NCI-H2107 (cell line): ENCODE data around the gene KIRREL1.

Experiments
- DNase-seq: peaks from one replicate; lab custom pipeline; 2025; lab: John Stamatoyannopoulos, UW

KIRREL1 gene

DNA sequence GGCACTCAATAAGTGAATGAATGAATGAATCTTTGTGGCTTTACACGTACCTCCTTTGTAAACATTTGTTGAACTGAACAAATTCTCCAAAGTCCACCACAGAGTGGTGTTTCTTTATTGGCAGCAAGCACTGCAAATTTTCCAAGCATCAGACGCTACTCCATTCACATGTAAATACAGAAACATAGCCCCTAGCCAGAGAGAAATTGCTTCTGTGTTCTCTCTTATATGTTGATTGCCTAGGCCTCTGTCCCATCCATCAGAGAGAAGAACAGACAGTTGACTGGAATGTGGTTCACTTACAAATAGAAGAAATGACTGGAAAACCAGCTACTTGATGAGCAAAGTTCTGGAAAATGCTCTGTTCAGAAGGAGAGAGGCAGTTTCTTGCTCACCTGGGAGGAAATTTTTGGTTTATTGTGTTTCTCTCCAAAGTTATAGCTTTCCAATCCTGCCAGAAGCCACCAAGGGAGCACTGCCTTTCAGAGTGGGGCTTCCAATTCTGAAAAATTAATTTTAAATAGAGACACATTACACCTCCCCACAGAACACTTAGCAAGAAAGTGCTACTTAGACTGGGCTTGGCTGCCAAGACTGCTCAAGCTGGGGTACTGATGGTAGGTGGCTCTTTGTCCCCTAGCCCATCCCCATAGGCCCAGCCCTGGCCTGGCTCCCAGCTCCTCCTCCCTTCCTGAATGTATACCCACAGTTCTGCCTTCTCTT, 18.1 kb upstream of the KIRREL1 start:
- DNase-seq, result no peak

DNA sequence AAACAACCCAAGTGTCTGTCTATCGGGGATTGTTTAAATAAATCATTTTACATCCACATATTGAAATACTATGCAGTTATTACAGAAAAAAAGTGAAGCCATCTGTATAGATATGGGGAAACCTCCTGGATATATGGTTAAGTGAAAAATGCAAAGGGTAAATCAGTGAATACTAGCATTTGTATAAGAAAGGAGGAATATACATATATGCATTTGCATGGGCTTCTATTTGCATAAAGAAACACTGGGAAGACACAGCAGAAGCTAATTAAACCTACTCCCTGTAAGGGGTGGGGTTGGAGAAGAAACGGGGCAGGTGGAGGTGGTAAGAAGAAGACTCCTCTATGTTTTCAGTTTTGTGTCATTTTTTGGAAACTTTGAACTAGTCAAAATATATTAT, 16.6 kb upstream of the KIRREL1 start:
- DNase-seq, result no peak

DNA sequence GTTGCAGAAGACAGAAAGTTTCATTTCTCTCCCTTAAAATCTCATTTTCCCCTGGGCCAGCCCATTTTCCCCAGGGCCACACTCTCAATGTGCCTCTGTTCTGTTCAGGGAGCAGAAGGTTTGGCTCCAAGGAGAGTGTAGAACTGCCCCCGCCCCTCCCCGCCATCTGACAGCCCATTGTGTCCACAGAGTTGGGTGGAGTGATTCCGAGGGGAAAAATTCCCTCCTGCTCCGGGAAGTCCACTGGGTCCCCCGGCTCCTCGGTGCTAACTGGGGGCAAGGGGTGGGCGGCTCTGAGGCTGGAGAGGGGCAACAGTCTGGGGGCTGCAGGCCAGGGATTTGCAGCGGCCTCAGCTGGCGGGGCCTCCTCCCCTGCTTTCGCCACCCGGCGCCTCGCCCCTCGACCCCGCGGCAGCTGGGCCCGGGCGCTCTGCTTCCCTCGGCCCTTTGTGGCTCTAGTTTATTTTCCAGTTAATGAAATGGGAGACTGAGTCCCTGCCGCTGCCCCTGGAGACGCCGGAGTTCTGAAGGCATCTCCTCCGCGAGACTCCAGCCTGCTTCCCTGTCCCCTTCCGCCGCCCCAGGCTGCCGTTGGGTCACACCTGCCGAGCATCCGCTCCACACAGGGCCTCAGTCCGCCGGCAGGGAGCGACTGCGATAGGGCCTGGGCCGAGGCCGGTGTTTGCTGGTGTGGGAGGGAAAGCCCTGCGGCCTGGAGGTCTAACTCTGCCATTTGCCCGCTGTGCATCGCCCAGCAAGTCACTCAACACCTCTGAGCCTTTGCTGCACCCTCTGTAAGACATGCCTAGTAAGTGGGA, 14.7 kb upstream of the KIRREL1 start:
- no peak for DNase-seq

DNA sequence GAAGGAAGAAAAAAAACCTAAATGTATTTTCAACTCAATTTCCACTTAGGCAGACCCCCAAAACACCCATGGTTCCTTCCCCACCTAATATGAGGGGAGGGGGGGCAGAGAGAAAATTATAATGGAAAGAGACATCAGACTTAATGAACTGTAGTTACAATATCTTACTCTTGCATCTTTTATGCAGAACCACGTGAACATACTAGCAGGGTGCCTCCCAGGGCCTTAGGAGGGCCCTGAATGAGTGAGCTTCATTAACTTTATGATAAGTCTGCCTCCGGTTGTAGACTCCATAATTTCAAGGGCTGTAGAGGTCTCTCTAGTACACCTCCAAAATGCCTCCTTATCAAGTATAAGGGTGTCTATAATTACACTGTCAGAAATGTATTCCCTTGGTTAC, 11.3 kb upstream of the KIRREL1 start:
- DNase-seq, result no peak

DNA sequence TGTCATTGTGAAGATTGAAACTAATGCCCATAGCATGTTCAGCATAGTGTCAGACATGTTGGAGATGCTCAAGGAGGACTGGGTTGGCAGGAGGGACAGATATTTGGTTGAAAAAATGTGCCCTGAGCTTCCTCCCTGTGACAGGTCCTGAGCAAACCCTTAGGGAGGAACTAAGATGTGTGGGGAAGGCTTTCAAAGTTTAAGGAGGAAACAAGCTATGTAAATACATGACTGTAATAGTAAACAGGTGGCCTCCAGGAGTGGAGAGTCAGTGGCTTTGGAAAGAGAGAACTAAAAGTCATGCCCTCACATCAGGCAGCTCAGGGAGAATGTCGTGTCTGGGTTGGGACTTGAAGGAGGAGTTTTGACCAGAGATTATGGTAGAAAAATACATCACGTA, 9.7 kb upstream of the KIRREL1 start:
- no peak for DNase-seq

DNA sequence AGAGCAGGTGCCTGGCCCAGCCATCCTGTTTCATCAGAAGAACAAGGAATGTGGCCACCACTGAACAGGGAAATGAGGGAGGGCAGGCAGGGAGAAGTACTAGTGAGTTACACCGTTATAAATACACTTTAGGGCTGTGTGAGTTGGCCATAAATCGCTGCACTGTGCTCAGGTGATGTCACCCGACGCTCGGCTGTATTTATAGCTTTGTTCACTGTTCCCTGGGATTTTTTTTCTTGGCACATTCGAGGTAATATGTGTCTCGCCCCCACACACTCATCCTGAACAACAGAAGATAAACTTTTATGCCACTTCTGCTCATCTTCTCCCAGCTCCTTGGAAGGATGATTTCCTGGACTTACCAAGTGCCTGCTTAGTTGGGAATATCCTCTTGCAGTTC, 9.0 kb upstream of the KIRREL1 start:
- no peak for DNase-seq

DNA sequence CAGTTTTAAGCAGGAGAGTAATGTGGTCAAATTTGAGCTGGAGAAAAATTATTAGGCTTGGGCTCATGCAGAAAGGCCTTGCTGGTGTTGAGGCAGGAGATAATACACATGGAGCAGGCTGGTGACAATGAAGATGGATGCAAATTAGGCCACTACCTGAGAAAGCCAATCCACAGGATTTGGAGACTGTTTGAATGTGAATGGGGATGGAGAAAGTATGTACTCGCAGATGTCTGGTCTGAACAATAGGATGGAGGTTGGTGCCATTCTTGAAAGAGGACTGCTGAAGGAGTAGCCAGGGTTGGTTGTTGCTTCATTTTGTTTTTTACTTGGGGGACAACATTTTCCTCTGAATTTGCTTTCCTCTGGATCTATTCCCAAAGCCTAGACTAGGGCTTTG, 8.0 kb upstream of the KIRREL1 start:
- no peak for DNase-seq

DNA sequence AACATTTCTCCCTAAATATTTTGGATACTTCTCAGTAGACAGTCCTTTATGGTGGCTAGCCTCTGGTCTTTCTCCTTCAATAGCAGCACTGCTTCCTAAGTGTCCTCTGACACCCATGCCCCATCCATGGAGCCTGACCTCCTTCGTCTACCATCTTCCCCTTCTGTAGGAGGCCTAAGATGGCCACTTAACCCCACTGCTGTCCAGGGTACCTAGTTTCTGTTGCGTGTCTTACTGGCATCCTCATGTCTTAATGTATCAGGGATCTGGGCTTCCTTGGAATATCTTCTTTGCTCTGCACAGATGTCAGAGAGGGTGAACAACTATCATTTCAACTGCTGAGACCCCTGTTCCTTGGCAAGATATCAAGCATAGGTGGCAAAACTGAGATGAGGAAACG, 5.4 kb upstream of the KIRREL1 start:
- no peak for DNase-seq

DNA sequence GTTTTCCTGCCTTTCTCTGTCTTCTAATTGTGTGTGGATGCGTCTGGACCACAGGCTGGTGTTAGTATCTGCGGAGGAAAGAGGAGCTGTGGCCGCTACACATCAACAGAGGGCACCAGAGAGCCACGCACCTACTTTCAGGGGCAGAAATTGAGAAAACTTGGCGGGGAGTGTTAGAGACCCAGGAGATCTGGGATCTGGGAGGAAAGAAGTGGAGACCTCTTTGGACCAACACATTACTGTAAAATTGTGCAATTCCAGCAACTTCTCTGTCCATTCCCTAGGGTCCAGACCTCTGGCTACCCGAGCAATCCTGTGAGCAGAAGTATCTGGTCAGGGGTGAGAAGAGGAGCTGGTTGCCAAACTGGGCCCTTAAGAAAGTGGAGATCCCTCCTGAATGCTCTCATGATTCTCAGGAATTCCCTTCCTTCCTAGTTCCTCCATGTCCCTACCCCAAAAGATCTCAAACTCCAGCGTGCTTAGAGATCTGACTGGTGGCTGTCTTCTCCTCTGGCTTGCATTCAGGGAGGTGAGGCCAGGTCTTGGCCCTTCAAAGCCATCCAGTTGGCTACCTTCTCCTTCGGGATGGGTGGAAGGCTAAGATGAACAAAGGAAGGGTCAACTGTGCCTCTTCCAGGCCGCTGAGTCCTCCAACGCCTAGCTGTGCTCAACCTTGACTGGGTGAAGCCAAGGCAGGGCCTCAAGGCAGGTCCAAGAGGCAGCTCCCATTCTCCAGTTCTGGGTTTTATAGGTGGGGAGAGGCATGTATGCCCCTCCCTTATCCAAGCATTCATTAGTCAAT, 1.2 kb upstream of the KIRREL1 start:
- peak; percentile 19 for DNase-seq

DNA sequence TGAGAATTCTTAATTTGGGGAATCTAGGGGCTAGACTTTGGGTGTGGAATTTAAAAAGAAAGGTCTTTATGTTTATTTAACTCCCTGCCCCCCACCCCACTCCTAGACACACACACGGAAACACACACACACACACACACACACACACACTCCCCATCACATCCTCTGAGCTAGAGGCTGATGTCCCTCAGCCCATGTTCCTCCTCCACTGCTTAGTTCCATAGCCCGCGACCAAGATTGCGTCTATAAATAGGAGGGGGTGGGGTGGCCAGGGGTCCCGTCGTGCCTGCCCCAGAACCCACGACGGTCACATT, 655 bp upstream of the KIRREL1 start:
- DNase-seq, result no peak

DNA sequence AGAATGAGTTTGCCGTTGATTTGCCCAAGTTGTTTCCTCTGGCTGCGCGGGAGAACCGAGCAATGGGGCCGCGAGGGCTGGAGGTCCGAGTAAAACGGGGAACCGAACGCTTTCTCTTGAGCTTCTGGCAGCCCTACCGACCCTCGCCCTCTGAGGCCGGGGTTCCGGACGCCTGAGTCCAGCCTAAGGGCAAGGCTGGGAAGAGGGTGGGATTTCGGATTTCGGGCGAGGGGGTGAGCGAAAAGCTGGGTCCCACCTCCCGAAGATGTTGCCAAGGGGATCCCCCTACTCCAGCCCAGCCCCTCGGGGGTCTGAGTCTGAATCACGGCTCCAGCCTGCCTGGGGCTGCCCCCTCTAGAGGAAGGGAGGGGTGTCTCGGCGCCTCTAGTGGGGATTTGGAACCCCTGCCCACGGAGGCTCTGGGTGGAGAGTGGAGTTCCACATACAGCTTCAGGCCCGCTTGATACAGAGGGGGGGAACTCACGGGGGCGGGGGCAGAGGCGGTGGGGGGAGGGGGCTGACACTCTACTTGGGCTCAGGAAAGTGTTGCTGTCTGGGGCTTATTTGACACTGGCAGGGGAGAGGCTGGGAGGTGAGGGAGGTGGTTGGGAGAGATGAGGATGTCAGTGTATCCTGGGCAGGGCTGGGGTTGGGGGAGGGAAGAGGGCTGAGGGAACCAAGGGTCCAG, 617 bp downstream of the KIRREL1 start:
- DNase-seq, result no peak

DNA sequence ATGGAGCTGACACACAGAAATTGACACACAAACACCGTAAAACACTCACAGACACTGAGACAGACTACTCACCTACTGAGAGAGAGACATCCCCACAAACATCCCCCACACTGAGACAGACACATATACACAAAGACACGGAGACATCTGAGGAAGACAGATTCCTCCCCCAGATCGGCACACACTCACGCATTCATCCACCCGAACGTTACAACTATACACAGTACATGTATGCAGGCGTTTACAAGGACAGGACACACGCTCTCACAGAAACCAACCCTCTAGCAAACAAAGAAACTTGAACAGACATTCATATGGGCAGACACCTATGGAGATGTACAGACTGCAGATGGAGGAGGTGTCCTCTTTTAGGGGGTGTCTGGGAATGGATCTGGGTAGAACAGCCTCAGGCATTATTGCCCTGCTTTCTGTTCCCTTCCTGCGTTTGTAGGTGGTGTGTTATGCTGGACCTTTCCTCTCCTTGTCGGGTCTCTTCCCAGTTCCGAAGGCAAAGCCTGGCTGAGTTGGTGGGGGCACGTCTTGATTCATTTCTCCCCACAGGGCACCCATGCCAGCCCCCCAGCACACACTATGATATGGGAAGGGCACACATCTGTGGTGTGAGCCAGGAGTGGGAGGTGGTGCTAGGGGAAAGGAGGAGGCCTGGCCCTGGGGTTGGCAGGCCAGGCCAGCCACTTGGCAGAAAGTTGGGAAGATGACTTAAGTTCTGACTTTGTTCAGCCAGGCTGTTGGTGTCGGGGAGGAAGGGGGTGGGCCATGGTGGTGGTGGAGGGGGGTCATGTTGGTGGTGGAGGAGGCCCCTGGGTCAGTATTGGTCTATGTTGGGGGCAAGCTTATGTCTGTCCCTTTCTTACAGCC, 1.5 kb downstream of the KIRREL1 start:
- no peak for DNase-seq

DNA sequence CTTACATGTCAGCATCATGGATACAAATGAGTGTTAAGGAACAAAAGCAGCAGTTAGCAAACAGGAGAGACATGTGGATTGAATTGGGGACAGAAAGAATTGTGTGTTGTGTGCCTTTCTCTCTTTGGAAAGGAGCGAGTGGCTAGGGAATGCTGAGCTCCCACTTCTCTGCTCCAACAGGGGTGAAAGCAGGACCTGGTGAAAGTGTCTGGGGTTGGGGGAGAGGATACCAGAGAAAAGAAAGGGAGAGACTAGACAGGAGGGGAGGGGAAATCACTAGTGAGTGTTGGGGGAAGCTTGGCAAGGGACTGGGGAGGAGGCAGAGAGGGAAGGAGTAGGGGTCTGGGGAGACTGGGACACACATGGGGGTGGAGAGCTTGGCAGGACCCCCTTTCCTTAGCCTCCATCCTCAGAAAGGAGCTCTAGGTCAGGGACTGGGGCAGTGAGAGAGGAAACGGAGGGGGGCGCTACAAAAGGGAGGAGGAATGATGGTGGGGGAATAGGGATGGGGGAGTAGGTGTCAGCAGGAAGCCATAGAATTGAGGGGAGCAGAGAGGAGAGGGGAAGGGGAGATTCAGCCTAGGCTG, 2.2 kb downstream of the KIRREL1 start:
- DNase-seq, result no peak

DNA sequence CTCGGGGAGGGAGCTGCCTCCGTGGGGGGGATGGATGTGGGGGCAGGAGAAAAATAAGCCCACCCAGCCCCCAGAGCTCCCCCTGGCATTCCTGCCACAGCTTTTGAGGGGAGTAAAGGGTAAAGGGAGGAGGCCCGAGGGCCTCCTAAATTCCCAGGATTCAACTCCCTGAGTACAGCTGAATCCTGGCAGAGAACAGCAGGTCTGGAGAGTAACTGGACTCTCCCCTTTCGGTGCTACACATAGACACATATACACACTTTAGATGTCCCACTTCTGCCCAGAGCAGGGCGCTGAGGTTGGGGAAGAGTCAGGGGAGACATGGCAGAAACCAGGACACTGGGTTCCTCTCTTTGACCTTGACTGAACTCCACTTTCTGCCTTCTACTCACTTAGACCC, 3.0 kb downstream of the KIRREL1 start:
- DNase-seq, result no peak

DNA sequence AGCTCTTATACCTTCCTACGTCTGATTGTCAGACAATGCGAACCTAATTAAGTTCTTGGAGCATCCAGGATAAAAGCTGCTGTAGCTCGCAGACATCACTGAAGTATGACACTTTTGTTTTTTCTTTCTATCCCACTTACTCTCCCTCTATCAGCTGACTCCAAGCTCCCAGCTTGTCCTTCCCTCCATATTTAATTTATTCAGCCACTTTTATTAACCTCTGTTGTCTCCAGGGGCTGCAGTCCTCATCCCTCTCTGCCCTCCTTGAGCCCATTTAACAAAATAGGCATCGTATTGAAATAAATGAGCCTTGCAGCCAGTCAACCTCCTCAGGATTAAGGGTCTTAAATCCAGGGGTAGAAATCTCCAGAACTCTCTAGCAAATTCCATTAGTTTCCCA, 7.1 kb downstream of the KIRREL1 start:
- DNase-seq, result no peak

DNA sequence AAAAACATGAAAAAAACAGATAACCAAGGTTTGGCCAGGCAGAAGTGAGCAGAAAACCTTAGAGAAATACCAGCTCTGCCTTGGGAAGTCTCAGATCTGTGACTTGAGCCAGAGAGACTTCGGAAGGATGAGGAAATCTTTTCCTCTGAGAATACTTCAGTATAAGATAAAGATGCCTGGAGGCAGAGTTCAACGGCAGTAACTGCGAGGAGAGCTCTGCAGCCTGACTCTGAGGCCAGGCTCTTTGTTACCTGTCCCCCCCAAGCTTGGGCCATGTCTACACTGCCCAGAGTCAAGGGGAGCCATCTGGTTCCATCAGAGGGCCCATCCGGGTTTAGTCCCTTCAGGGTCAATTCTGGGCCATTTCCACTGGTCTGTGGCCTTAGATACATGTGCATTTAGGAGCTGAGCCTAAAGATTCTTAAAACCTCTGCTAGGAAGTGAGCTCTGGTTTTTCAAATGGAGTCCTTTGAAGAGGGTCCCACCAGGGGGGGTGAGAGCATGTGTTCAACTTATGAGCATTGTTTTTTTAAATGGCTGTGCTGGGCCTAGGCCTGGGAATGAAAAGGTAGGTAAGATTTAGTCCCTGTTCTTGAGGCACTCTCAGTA, 8.7 kb downstream of the KIRREL1 start:
- DNase-seq, result no peak

DNA sequence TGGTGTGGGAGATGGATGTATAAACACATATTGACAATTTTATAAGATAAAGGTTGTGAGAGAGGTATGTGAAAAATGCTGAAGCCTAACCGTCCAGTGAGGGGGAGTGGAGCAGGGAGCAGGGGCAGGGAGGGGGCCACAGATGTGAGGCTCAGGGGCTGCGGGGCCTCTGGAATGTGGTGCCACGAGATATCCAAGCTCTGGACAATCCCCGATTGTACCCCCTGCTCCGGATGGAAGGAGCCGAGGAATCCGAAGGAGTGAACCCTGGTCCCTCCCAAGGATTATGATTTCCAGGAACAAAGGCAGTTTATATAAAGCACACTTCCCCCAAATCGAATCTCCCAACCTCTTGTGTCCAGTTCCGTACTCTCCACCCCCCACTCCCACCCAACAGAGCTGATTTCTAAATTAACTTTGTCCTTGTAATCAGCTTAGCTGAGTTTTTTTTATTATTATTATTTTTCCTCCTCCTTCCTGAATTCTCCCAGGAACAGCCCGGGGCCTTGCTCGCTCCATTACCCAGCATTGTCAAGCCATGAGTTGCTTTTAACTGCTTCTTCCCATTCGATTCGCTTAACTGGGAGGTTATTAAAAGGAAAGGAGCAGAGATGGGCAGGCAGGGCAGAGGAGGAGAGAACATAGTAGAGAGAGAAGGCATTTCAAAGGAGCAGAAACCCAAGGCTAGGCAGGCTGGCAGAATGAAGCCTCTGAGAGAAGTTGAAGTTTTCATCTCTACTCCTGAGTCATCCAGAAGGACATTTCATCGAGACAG, 9.4 kb downstream of the KIRREL1 start:
- DNase-seq, result no peak

DNA sequence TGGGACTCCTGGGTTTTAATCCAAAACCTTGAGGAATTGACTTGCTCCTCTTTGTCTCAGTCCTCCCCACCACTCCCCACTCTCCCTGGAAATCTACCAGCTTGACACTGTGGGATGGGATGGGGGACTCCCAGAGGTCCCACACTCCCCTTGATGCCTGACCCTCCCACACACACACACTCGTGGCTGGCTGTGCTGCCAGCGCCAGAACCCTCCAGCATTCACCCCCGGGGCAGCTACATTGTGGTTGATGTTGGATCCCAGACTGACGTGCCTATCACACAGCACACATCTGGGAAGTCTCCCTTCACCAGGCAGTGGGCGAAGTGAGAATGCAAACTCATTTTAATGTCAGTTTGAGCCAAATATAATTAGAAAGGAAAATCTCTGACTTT, 10.0 kb downstream of the KIRREL1 start:
- DNase-seq, result no peak

DNA sequence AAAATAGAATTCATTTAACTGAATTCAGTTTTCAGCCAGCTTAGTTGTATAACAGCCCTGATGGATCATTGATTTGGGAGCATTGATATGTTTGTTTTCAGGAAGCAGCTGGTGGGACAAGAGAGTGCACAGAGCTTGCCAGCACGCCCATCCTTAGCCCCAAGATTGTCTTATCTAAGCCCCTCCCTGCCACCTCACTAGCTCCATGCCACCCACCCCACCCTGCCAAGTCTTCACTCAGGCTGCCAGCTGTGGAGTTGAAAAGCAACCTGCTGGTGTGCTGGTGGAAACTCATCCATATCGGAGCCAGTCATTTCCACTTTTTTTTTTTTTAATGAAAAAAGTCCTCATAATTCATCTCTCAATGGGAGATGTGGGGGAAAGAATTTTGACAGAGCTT, 11.8 kb downstream of the KIRREL1 start:
- no peak for DNase-seq

DNA sequence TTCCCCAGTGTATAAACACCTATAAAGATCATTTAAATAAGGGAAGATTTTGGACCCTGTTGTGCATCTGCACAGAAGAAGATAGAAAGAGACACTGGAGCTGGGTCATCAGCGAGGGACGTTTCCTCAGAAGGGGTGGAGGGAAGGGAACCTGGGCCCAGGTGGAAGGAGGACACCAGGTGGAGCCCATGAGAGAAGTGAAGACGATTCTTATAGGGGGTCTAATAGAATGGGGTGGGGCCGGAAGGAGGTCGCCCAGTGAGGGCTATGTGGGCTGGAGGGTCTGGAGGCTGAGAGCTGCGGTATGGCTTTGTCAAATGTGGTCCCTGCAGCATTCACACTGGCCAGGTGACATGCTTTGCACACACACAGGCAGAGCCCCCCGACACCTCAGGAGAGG, 13.7 kb downstream of the KIRREL1 start:
- DNase-seq, result no peak
